SK-N-SH (cell line): ENCODE results near the gene PCNT.

Experiments used
- CHD2 ChIP-seq: fragments of 150-350 bp; IDR thresholded peaks from 2 replicates; pipeline ENCODE4 v1.6.1; 2018; ENCODE audit warnings: low read length; ENCODE audit not compliant: partially characterized antibody
- CTCF ChIP-seq: fragments of 200-600 bp; sonication (generic); IDR thresholded peaks from 2 replicates; pipeline ENCODE4 v1.6.1; 2017; ENCODE audit warnings: antibody characterized with exemption, mild to moderate bottlenecking, moderate library complexity
- GABPA ChIP-seq: IDR thresholded peaks from 2 replicates; pipeline ENCODE4 v1.4.0; 2012; ENCODE audit warnings: low read depth, mild to moderate bottlenecking
- JUND ChIP-seq: IDR thresholded peaks from 2 replicates; pipeline ENCODE4 v1.4.0; 2012
- MAX ChIP-seq: IDR thresholded peaks from 2 replicates; pipeline ENCODE4 v1.4.0; 2012; ENCODE audit warnings: low read depth
- NFIC ChIP-seq: IDR thresholded peaks from 2 replicates; pipeline ENCODE4 v1.4.0; 2012; ENCODE audit warnings: borderline replicate concordance
- POLR2AphosphoS5 ChIP-seq: IDR thresholded peaks from 2 replicates; pipeline ENCODE4 v1.6.1; 2012; ENCODE audit warnings: low read depth, low read length
- SIN3A ChIP-seq: IDR thresholded peaks from 2 replicates; pipeline ENCODE4 v1.6.1; 2012; ENCODE audit warnings: low read depth, mild to moderate bottlenecking, low read length, moderate library complexity, borderline replicate concordance
- TAF1 ChIP-seq: IDR thresholded peaks from 2 replicates; pipeline ENCODE4 v1.6.1; 2012; ENCODE audit warnings: low read depth, mild to moderate bottlenecking, low read length, moderate library complexity, borderline replicate concordance
- USF1 ChIP-seq: IDR thresholded peaks from 2 replicates; pipeline ENCODE4 v1.4.0; 2012; ENCODE audit warnings: low read depth, borderline replicate concordance
- TF ChIP-seq, protein P1 (sequence below): fragments of 150-350 bp; IDR thresholded peaks from 2 replicates; pipeline ENCODE4 v1.6.1; 2017; ENCODE audit warnings: antibody characterized with exemption, low read length, low read depth, borderline replicate concordance

GRCh38 chr21:46425571-46425970, 101.6 kb downstream of the PCNT start:
- TF ChIP-seq MAX (no peak), GABPA (no peak), NFIC (no peak), SIN3A (no peak), TAF1 (no peak), CTCF (no peak), POLR2AphosphoS5 (no peak), JUND (no peak), USF1 (no peak), CHD2 (no peak)
- TF ChIP-seq, protein P1, sequence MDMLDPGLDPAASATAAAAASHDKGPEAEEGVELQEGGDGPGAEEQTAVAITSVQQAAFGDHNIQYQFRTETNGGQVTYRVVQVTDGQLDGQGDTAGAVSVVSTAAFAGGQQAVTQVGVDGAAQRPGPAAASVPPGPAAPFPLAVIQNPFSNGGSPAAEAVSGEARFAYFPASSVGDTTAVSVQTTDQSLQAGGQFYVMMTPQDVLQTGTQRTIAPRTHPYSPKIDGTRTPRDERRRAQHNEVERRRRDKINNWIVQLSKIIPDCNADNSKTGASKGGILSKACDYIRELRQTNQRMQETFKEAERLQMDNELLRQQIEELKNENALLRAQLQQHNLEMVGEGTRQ: no peak
